Measurements from ENCODE around the gene DMD.

DMD gene

GRCh38 chrX:32447640-32448039 is 763.7 kb downstream of the DMD start:
- FAIRE-seq: no peak
- no peak for DNase-seq (ENCODE audit: insufficient read length, low spot score)

GRCh38 chrX:32443841-32444240 is 767.5 kb downstream of the DMD start:
- DNase-seq (ENCODE audit: insufficient read length, low spot score): no peak
- TF ChIP-seq POLR2A (IDR thresholded peaks at IDR 0.05; ENCODE audit: low read depth, low read length): no peak
- FAIRE-seq: no peak

More at GRCh38 chrX:32447640-32448039, 763.7 kb downstream of the DMD start:
- no peak for TF ChIP-seq POLR2A (IDR thresholded peaks at IDR 0.05; ENCODE audit: low read depth, low read length)

- FAIRE-seq: no peak
Measured at GRCh38 chrX:32421266-32421665, 790.1 kb downstream of the DMD start.

GRCh38 chrX:32408389-32408788 is 803.0 kb downstream of the DMD start:
- DNase-seq (ENCODE audit: insufficient read length, low spot score) (no peak), FAIRE-seq (no peak)
- no peak for TF ChIP-seq POLR2A (IDR thresholded peaks at IDR 0.05; ENCODE audit: low read depth, low read length)

More at GRCh38 chrX:32421266-32421665, 790.1 kb downstream of the DMD start:
- TF ChIP-seq POLR2A (IDR thresholded peaks at IDR 0.05; ENCODE audit: low read depth, low read length): no peak
- no peak for DNase-seq (ENCODE audit: insufficient read length, low spot score)

GRCh38 chrX:32397562-32398216 is 813.7 kb downstream of the DMD start:
- DNase-seq (ENCODE audit: insufficient read length, low spot score) (no peak), FAIRE-seq (no peak)
- no peak for TF ChIP-seq POLR2A (IDR thresholded peaks at IDR 0.05; ENCODE audit: low read depth, low read length)

GRCh38 chrX:32395878-32396277 is 815.5 kb downstream of the DMD start:
- DNase-seq (ENCODE audit: insufficient read length, low spot score): no peak
- no peak for TF ChIP-seq POLR2A (IDR thresholded peaks at IDR 0.05; ENCODE audit: low read depth, low read length)
- no peak for FAIRE-seq

- DNase-seq (ENCODE audit: insufficient read length, low spot score) (no peak), FAIRE-seq (no peak)
- TF ChIP-seq POLR2A (IDR thresholded peaks at IDR 0.05; ENCODE audit: low read depth, low read length): no peak
Measured at GRCh38 chrX:32392655-32393054, 818.7 kb downstream of the DMD start.

- DNase-seq (ENCODE audit: insufficient read length, low spot score): no peak
- FAIRE-seq: no peak
- TF ChIP-seq POLR2A (IDR thresholded peaks at IDR 0.05; ENCODE audit: low read depth, low read length): no peak
Measured at GRCh38 chrX:32370456-32371205, 840.7 kb downstream of the DMD start.

GRCh38 chrX:32293962-32294700 is 917.2 kb downstream of the DMD start:
- TF ChIP-seq POLR2A (IDR thresholded peaks at IDR 0.05; ENCODE audit: low read depth, low read length): no peak
- FAIRE-seq (no peak), DNase-seq (ENCODE audit: insufficient read length, low spot score) (no peak)

- no peak for DNase-seq (ENCODE audit: insufficient read length, low spot score)
- no peak for FAIRE-seq
- TF ChIP-seq POLR2A (IDR thresholded peaks at IDR 0.05; ENCODE audit: low read depth, low read length): no peak
Measured at GRCh38 chrX:32289356-32289755, 922.0 kb downstream of the DMD start.

- no peak for TF ChIP-seq POLR2A (IDR thresholded peaks at IDR 0.05; ENCODE audit: low read depth, low read length)
- FAIRE-seq (no peak), DNase-seq (ENCODE audit: insufficient read length, low spot score) (no peak)
Measured at GRCh38 chrX:32281853-32282252, 929.5 kb downstream of the DMD start.

GRCh38 chrX:32280921-32281320 is 930.4 kb downstream of the DMD start:
- DNase-seq (ENCODE audit: insufficient read length, low spot score): no peak
- no peak for TF ChIP-seq POLR2A (IDR thresholded peaks at IDR 0.05; ENCODE audit: low read depth, low read length)
- no peak for FAIRE-seq

- FAIRE-seq (no peak), DNase-seq (ENCODE audit: insufficient read length, low spot score) (no peak)
- TF ChIP-seq POLR2A (IDR thresholded peaks at IDR 0.05; ENCODE audit: low read depth, low read length): no peak
Measured at GRCh38 chrX:32280489-32280888, 930.9 kb downstream of the DMD start.

- no peak for FAIRE-seq
- no peak for TF ChIP-seq POLR2A (IDR thresholded peaks at IDR 0.05; ENCODE audit: low read depth, low read length)
- no peak for DNase-seq (ENCODE audit: insufficient read length, low spot score)
Measured at GRCh38 chrX:32276153-32276552, 935.2 kb downstream of the DMD start.

All from H54 (cell line).